Renal cortical epithelial cell (primary cell): Measurements from ENCODE around the gene TAF11L5. TPM values are rescaled to one million over a fixed set of nuclear protein-coding genes. Genes with fewer than 3 reads are reported as not detected.
"Not testable (repeated sequence)": the region's sequence is repeated elsewhere in the genome, so short reads cannot be mapped to it uniquely, and the experiment has no call there.

ENCODE experiments used
- DNase-seq: peaks from one replicate; pipeline ENCODE4 v3.0.0-alpha.2; 2011; ENCODE audit warnings: low read depth
- total RNA-seq: library from RNA; depleted of rRNA; stranded (reverse); fragments of >200 nt; gene quantifications from 2 replicates; pipeline ENCODE4 v1.2.3, GENCODE V29; 2014

TAF11L5 gene
- total RNA-seq, result not detected in 2 replicates

DNA sequence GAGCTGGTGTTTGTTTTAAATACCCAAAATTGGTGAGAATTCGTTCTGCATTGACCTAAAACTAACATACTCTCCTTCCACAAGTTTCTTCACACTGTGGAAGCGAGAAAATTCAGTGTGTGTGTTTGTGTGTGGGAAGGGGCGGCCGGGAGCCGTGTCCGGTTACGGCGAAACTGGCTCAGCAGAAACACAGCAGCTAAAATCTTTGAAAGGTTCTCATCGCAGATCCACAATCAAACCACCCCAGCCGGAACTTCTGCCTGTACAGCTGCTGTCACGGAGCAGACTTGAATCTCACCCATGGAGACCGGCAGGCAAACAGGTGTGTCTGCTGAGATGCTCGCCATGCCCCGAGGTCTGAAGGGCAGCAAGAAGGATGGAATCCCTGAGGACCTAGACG, at the start of gene TAF11L5:
Gene TAF11L5, plus strand, starts transcription at position 301 of the 400 bp plus-strand sequence.
- DNase-seq, result not testable (repeated sequence)

DNA sequence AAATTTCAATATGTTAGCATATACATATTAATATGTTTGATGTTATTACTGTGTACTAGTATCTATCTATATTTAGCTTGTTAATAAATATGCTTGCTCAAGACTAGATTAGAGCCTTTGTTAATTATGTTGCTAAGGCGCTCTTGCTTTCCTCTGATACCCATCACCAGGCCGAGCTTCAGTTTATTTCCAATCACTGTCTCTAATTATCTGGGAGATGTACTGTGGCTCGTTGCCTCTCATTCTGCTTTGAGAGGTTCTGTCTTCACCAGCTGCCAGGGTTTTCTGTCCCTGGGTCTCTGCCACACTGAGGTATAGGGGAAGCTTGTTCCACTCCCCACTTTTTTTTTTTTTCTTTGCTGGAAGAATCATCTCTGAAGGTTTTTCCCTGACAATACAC, 48.0 kb upstream of the TAF11L5 start:
- DNase-seq, result no peak

DNA sequence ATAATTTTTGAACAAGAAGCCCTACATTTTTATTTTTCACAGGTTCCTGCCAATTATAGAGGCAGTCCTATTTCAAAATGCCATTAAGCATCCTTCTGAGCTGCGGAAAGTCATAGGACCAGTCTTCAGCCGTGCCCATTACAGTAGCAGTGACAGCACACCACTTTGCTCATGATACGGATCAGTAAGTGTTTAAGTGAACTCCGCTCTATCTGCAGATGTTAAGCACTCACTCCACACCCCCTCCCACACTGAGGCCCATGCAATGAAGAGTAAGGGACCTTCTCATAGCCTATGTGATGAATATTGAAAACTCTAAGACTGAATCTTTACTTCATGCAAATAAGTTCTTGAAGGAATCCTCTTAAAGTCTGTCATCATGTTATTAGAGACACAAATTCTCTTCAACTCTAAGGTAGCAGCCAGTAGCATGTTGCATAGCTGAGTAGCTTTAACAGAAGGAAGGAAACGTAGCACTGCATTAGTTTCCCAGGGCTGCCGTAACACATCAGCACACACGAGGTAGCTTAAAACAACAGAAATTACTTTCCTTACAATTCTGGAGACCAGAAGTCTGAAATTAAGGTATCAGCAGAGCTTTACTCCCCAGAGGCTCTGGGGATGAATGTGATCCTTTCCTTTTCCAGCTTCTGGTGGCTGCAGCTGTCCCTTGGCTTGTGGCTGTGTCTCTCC, 47.3 kb upstream of the TAF11L5 start:
- DNase-seq, result no peak

GRCh38 chr5:17481378-17481777, 43.7 kb upstream of the TAF11L5 start:
- DNase-seq, result no peak

DNA sequence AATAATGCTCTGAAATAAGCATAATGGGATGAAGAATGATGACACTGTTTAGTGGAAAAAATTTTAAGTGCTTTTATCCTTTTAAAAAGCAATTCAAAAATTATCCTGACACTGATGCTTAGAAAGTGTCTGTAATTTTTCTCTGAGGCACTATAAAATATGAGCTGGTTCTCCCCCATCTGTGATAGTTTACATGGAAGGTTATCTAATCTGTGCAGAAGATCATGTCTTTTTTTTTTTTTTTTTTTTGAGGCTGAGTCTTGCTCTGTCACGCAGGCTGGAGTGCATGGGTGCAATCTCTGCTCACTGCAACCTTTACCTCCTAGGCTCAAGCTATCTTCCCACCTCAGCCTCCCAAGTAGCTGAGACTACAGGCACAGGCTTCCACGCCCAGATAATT, 42.2 kb upstream of the TAF11L5 start:
- no peak for DNase-seq

DNA sequence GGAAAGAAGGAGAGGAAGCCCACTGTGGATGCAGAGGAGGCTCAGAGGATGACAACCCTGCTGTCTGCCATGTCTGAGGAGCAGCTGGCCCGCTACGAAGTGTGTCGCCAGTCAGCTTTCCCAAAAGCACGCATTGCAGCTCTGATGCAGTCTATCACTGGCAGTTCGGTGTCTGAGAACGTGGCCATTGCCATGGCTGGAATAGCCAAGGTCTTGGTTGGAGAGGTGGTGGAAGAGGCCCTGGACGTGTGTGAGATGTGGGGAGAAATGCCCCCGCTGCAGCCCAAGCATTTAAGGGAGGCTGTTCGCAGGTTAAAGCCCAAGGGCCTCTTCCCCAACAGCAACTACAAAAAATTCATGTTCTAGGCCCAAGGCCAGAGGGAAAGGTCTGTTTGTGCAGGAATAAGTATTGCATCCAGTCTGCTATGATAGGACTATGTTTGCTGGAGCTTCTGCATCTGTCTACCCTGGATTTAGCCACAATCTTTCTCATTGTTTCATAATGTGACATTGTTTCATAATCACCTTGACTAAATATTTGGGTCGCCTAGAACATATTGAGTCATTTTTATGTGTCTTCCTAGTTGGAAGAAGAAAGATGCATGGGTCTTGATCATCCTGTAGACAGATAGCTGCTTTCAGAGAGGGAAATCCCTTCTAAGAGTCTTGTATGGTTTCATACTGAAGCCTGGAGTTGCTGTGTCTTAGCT, 38.4 kb upstream of the TAF11L5 start:
- DNase-seq, result not testable (repeated sequence)

DNA sequence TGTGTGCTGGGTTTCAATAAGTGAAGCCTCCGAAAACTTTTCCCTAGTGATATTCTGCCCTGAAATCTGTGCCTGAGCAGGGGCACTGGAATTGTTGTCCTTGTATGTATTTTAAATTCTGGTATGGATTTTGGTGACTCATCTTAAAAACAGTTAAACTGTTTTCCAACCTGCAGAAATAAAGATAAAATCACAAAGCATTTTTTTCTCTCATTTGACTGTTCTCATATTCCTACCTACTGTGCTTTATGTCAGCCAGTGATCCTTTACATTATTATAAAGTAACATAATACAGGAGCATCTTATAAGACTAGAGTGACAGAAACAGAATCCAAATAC, 37.9 kb upstream of the TAF11L5 start:
- DNase-seq, result no peak

GRCh38 chr5:17491257-17491656, 33.8 kb upstream of the TAF11L5 start:
- DNase-seq, result not testable (repeated sequence)

GRCh38 chr5:17492770-17493169, 32.3 kb upstream of the TAF11L5 start:
- no peak for DNase-seq

- no peak for DNase-seq
These were observed 27.6 kb upstream of the TAF11L5 start for GRCh38 chr5:17497446-17497845.

DNA sequence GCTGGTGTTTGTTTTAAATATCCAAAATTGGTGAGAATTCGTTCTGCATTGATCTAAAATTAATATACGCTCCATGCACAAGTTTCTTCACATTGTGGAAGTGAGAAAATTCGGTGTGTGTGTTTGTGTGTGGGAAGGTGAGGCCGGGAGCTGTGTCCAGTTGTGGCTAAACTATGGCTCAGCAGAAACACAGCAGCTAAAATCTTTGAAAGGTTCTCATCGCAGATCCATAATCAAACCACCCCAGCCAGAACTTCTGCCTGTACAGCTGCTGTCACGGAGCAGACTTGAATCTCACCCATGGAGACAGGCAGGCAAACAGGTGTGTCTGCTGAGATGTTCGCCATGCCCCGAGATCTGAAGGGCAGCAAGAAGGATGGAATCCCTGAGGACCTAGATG, 27.1 kb upstream of the TAF11L5 start, which contains the start of gene TAF11L2:
Gene TAF11L2, plus strand, starts transcription at position 301 of the 400 bp plus-strand sequence.
- not testable (repeated sequence) for DNase-seq

GRCh38 chr5:17511775-17512325, 13.2 kb upstream of the TAF11L5 start:
- DNase-seq, result no peak

- DNase-seq, result not testable (repeated sequence)
These were observed 7.5 kb upstream of the TAF11L5 start for GRCh38 chr5:17517526-17517925.

DNA sequence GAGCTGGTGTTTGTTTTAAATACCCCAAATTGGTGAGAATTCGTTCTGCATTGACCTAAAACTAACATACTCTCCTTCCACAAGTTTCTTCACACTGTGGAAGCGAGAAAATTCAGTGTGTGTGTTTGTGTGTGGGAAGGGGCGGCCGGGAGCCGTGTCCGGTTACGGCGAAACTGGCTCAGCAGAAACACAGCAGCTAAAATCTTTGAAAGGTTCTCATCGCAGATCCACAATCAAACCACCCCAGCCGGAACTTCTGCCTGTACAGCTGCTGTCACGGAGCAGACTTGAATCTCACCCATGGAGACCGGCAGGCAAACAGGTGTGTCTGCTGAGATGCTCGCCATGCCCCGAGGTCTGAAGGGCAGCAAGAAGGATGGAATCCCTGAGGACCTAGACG, 7.0 kb upstream of the TAF11L5 start, which contains the start of gene TAF11L3:
Gene TAF11L3, plus strand, starts transcription at position 301 of the 400 bp plus-strand sequence.
- DNase-seq, result not testable (repeated sequence)

- DNase-seq, result not testable (repeated sequence)
These were observed 5.5 kb upstream of the TAF11L5 start for GRCh38 chr5:17519508-17519907.

DNA sequence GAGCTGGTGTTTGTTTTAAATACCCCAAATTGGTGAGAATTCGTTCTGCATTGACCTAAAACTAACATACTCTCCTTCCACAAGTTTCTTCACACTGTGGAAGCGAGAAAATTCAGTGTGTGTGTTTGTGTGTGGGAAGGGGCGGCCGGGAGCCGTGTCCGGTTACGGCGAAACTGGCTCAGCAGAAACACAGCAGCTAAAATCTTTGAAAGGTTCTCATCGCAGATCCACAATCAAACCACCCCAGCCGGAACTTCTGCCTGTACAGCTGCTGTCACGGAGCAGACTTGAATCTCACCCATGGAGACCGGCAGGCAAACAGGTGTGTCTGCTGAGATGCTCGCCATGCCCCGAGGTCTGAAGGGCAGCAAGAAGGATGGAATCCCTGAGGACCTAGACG, 3.5 kb upstream of the TAF11L5 start, which contains the start of gene TAF11L4:
Gene TAF11L4, plus strand, starts transcription at position 301 of the 400 bp plus-strand sequence.
- DNase-seq, result not testable (repeated sequence)

DNA sequence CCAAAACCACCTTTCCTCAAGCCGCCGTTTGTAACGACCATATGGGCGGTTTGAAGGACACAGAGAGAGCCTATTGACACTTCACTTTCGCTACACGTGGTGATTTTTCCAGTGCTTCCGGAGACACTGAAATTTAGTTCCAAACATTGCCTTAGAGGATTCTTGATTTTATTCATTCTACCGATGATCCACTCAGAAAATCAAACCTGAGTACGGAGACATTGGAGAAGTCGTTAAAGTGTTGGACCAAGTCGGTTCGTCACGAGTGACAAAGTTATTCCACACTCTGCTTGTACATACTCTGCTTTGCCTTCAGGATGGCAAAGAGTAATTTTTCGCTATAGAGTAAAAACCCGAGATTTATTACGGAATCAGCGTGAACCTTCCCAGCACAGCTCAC, 1.5 kb downstream of the TAF11L5 start:
- DNase-seq, result peak; percentile 14

GRCh38 chr5:17528369-17528768, 3.3 kb downstream of the TAF11L5 start, which contains the start of gene TAF11L6:
TAF11L6 (plus strand) TSS chr5:17528669.
- DNase-seq, result not testable (repeated sequence)
